Brain pericyte (primary cell): ENCODE data around the gene PAH.
"Not testable (repeated sequence)": the region's sequence is repeated elsewhere in the genome, so short reads cannot be mapped to it uniquely, and the experiment has no call there.

Source experiments
- DNase-seq: peaks from one replicate; pipeline ENCODE4 v3.0.0-alpha.2; 2012; ENCODE audit warnings: low read depth, low spot score

Gene PAH

DNA sequence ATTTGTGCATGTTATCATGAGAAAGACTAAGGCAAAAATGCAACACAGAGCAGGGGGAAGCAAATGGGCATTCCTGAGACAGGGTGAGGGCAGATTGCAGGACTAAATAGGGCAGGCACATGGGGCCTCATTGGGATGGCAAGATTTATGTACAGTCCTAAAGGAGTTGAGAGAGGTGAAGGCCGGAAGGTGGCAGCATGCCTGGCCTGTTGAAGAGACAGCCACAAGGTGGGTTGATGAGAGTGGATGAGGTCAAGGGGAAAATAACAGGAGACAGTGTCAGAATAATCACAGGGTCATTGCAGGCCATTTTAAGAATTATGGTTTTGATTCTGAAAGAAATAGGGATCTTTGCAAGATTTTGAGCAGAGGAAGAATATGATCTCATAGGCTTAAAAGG, 21.0 kb downstream of the PAH start:
- DNase-seq = no peak

GRCh38 chr12:102891756-102892155, 25.3 kb downstream of the PAH start:
- no peak for DNase-seq

DNA sequence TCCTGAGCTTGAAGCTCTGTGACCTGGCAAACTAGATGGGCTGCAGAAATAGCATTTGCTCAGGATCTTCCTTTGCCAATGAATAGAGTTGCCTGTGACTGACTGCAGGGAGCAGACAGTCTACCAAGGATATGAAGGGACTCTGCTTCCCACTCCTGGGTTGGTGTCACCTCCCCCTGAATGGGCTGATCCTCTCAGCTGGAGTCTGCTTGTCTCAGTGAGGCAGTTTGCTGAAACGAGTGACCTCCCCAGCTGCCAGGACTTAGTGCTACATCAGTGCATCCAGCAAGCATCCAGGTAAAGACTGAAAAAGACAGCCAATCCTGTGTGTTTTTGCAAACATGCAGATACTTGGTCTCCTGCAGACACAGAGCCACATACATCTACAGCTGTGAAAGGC, 28.5 kb downstream of the PAH start:
- DNase-seq = no peak

GRCh38 chr12:102885043-102885932, 31.8 kb downstream of the PAH start:
- DNase-seq = no peak

DNA sequence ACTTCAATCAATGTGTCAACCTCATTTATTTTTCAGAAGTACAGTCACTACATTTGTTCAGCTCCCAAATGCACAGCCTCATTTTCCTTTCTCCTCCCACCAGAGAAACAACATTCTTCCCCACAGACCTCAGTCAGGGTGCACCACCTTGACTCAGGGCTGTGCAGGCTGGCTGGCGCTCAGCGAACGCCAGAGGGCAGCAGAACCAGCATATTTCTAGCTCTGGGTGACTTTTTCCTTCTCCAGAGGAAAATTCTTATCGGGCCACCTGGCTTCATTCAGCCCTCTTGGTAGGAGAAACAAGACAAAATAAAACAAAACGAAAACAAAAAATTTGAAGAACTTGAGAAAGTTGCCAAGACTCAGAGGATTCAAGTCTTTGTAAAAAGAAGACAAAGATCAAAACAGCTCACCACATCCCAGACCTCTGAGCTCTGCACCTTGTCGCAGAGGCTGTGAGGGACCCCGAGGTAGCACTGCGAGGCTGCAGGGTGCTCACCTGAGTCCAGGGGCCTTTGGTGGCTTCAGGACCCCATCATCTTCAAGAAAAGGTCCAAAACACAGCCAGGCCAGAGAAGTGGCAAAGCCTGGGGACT, 33.7 kb downstream of the PAH start:
- DNase-seq = no peak

DNA sequence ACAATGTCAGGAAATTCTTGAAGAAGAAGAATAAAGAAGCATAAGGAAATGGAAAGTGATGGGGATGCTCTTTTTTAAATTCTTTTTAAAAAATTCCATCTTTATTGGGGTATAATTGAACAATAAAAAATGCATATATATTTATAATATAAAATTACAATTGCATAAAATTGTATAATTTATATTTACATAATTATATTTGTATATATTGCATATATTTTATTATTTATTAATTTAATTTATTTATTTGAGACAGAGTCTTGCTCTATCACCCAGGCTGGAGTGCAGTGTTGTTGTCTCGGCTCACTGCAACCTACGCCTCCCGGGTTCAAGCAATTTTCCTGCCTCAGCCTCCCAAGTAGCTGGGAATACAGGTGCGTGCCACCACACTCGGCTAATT, 36.3 kb downstream of the PAH start:
- DNase-seq = no peak

- DNase-seq = no peak
Observed at GRCh38 chr12:102879144-102879763, 37.8 kb downstream of the PAH start.

GRCh38 chr12:102876883-102877282, 40.2 kb downstream of the PAH start:
- DNase-seq = no peak

DNA sequence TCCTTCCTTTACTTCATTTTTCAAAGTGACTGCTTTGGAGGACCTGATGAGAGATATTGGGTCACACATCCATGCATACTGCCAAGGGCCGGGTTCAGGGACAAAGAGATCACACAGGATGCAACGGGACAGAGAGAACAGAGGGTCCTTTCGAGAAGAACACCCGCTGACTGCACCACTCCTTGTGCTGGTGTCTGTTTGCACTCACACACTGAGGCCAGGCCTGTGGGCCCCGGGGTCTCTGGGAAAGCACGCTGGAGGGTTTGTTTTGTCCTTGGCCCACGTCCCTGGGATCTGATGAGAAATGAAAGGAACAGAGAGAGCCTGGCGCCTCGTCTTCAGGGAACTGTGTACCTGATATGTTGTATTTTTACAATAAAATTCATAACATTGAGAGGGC, 42.2 kb downstream of the PAH start:
- no peak for DNase-seq

DNA sequence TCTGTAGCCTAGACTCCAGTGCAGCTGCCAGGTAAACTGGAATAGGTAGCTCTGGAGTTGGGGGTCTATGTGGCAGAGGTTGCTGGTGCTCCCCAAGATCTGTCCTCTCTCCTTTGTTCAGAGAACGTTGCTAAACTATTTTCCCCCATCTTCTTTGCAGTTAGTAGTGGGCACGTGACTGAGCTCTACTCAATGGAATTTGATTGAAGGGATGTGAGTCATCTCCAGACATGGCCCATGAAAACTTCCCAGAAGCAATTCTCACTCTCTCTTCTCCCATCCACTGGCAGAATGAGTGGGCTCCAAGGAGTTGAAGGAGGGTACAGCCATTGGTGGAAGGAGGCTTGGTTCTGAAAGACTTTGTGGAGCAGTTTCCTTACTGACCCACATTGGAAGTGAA, 44.0 kb downstream of the PAH start:
- DNase-seq = no peak

GRCh38 chr12:102871014-102871413, 46.0 kb downstream of the PAH start:
- DNase-seq = no peak

GRCh38 chr12:102869571-102869970, 47.5 kb downstream of the PAH start:
- no peak for DNase-seq

- DNase-seq = no peak
Observed at GRCh38 chr12:102865821-102866615, 51.0 kb downstream of the PAH start.

DNA sequence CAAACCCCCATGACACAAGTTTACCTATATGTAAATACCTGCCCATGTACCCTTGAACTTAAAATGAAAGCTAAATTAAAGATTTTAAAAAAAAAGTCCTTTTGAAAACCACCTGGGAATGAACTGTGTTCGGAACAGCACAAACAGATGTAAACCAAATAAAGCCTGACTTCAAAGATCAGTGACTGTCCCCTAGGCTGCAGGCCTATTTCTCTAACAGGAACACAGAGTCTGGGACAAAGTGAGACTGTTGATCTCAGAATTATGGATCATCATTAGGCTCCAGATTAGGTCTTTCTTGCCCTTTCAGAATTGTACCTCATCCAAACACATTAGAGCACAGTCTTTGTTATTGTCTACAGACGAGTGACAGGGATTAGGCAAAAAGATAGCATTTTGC, 54.6 kb downstream of the PAH start:
- DNase-seq = no peak

DNA sequence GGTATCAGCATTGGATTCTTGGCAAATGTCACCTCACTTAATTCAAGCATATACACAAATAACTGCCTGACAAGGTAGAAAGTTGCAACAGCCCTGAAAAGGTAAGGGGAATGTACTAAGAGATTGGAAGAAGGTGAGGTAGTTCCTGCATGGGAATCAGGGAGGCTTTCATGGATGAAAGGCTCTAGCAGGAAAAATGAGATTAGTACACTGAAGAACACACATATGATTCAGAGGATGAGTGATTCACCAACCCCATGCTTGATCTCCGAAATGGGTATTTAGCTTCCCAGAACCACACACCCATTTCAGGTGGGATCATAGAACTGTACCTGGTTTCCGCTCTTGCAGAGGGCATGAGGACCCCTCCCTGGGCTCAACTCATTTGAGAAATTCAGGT, 65.8 kb downstream of the PAH start:
- DNase-seq = no peak

DNA sequence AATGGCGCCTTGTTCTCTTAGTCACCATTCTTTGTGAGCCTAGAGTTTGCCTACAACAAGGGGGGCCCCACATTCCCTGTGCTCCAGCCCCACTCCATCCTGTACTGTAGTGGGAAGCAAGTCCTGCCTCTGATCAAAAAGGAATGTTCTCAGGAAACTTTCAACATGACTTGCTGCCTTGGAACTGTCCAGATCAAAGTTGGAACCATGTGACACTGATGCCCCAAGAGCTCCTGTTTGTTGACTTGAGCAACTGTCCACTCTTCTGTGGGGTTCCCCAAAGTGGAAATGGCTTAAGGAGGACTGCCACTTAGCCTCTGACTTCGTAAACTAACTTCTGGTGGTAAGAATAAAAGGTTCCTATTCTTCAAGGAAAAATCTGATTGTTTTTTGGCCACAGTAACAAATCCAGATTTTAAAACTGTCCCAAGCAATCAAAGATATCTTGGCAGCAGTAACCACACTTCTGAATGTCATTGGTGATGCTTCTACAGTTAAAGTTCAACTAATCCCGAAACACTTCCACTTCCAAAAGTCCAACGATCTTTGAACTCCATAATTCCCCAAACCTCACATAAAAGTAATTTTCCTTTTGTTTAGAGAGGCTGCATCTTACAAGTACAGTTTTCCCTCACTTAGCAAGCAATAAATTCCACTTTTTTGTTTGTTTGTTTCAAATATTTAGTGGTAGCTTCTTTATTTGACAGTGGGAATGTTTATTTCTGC, 67.2 kb downstream of the PAH start:
- DNase-seq = no peak

GRCh38 chr12:102848832-102849231, 68.2 kb downstream of the PAH start:
- DNase-seq = no peak

DNA sequence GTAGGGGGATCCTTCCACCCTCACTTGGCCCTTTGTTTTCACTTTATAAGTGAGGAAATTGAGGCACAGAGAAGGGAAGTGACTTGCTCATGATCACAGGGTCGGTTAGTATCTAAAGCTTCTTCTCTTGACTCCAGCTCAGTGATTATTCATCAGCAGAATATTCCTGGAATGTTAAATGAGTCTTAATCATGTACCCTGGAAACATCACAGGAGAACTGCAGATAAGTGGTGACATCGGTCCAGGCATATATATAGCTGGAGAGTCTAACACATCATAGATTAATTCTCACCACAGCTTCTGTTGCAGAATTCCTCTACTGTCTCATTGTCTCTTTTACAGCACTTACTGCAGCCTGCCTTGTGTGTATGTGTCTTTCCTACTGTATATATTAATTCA, 69.9 kb downstream of the PAH start:
- DNase-seq = no peak

- no peak for DNase-seq
Observed at GRCh38 chr12:102833687-102834441, 83.2 kb downstream of the PAH start.

GRCh38 chr12:102832826-102833225, 84.2 kb downstream of the PAH start:
- DNase-seq = not testable (repeated sequence)
